ENCODE data around the gene ADAMTS13.

The ADAMTS13 gene

DNA sequence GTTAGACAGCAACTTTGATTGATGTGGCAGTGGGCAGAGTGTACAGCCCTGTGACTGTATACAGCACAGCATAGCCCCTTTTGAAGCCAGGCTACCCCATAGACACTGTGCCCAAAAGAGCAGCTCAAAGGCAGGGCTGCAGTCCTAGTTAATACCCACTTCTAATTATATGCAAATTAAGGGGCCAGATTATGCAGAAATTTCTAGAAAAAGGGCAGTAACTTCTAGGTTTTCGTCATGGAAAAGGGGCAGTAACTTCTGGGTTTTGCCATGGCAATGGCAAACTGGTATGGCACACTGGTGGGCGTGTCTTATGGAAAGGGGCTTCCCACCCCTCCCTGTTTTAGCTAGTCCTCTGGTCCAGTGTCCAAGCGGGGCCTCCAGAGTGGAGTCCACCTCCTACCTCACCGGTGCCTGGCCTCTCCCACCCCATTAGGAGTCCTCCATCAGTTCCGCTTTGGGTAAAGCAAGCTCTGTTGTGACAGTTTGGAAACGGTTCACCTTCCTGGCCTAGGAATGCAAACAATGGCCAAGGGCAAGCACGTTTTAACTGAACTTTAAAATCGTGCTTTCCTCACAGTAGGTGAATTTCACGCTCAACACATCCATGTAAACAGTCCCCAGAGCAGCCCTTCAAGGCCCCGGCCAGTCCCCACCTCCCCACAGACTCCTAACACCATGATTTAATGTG, 5.6 kb downstream of the ADAMTS13 start:
- DNase-seq = no peak

DNA sequence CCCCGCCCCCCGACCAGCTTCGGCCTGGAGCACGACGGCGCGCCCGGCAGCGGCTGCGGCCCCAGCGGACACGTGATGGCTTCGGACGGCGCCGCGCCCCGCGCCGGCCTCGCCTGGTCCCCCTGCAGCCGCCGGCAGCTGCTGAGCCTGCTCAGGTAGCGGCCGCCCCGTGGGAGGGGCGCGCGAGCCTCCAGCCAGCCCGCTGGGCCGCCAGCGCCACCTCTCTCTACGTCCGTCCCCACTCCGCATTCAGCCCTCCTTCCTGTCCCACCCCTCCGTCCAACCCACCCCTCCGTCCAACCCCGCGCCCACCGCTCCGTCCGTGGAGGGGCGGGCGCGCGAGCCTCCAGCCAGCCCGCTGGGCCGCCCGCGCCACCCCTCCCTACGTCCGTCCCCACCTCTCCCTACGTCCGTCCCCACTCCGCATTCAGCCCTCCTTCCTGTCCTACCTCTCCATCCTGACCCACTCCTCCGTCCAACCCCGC, 6.5 kb downstream of the ADAMTS13 start:
- DNase-seq = no peak

DNA sequence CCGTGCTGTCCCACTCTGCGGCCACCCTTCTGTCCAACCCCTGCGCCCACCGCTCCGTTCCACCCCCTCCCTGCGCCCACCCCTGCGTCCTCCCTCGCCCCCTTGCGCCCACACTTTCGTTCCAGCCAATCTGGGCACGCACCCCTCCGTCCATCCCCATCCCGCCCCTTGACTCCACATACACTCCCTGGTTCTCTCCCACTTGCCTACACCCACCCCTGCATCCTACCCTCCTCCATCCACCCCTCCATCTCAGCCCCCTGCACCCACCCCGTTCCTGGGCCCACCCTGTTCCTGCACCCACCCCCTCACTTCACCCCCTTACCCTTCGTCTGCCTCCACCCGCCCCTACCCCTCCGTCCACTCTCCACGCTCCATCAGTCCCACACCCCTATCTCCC, 7.0 kb downstream of the ADAMTS13 start:
- no peak for DNase-seq

DNA sequence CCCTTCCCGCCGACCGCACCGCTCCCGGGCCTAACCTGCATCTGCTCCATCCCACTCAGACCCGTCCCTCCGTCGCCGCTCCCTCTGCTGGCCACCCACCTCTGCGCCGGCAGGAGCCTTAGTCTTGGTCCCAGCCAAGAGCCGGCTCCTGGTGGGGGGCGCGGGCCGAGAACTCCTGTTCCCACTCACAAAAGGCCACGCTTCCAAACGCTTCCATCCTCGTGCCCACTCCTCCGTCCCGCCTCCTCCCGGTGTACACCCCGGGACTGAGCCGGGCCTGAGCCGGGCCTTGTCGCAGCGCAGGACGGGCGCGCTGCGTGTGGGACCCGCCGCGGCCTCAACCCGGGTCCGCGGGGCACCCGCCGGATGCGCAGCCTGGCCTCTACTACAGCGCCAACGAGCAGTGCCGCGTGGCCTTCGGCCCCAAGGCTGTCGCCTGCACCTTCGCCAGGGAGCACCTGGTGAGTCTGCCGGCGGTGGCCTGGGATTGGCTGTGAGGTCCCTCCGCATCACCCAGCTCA, 7.5 kb downstream of the ADAMTS13 start:
- DNase-seq = no peak

DNA sequence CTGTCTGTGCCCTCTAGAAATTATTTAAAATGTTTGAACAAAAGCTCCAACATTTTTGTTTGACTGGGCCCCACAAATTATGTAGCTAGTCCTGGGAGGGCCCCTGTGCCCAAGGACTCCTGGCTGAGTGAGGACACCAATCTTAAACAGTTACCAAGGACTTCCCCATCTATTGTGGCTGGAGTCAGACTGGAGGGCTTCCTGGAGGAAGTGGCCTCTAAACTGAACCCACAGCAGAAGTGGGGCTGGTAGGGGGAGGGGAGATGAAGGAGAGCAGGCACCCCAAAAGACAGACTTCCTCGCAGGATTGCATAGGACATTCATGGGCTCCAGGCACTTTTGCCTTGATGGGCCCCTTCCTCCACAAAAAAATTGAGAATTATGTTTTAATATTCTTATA, 8.1 kb downstream of the ADAMTS13 start:
- DNase-seq = no peak

DNA sequence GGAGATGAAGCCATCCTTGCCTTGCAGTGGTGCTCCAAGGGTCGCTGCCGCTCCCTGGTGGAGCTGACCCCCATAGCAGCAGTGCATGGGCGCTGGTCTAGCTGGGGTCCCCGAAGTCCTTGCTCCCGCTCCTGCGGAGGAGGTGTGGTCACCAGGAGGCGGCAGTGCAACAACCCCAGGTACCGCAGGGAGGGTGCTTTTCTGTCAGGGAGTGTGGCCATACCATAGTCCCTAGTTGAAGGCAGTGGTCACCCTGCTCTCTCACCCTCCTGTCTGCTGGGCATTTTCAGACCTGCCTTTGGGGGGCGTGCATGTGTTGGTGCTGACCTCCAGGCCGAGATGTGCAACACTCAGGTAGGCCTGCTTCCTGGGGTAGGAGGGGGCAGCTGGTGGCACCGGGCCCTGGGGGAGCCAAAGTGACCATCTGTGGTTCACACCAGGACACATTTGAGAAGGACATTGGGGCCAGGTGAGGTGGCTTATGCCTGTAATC, 11.2 kb downstream of the ADAMTS13 start:
- DNase-seq = no peak

DNA sequence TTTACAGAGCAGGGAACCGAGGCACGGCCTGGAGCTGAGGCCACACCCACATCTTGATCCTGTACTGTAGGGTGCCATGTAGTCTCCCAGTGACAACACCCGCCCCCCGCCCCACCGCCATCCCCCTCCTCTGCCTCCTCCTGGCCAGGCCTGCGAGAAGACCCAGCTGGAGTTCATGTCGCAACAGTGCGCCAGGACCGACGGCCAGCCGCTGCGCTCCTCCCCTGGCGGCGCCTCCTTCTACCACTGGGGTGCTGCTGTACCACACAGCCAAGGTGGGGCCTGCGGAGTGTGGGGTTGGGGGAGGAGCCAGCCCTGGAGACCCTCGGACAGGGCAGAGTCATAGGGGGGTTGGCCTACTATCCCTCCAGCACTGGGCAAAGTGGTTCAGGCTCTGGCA, 14.5 kb downstream of the ADAMTS13 start:
- DNase-seq = no peak

DNA sequence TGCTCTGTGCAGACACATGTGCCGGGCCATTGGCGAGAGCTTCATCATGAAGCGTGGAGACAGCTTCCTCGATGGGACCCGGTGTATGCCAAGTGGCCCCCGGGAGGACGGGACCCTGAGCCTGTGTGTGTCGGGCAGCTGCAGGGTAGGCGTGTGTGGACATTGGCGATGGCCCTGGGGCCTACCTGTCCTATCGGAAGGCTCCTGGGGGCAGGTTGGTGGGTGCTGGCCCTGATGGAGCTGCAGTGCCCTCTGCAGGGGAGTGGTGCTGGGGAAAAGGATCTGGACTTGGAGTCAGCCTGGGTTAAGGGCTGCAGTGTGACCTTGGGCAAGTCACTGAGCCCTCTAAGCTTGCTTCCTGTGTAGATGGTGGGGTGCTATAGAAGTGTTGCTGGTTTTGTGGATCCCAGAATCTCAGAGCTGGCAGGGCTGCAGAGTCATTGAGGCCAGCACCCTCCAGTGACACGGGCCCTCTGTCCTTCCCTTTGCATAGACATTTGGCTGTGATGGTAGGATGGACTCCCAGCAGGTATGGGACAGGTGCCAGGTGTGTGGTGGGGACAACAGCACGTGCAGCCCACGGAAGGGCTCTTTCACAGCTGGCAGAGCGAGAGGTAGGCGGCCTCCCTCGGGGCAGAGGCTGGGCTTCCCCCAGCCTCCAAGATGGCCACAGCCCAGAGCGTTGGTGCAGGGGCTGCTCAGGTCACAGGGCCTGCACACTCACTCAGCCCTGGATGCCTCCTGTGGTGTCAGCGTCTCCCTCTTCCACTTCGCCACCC, 15.8 kb downstream of the ADAMTS13 start:
- DNase-seq = no peak

DNA sequence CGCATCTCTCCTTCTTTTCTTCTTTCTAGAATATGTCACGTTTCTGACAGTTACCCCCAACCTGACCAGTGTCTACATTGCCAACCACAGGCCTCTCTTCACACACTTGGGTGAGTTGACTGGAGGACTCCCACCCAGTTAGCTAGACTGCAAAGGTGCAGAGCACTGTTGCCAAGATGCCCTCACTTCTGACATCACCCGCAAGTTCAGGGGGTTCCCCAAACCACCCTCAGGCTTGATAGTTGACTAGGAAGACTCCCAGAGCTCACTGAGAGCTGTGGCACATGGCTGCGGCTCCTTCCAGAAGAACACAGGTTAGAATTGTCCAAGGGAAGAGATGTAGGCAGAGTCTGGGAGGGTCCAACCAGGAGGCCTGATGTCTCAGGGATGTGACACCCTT, 17.2 kb downstream of the ADAMTS13 start:
- DNase-seq = no peak

DNA sequence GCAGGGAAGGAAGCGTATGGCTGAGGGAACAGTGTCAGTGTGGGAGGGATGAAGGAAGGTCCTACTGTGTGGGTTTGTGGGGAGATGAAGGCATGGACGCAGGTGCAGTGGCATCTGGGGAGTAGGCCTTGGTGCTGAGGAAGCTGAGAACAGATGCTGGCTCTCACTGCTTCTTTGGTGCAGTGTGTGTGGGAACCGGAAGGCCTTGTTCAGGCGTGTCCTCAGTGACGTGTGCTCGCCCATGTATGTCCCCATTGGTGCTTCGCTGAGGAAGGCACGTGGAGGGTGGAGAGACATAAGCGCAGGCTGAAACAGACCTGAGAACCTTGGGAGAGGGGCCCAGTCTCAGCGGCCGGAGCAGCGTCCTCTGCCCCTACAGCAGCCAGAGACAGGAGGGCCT, 18.7 kb downstream of the ADAMTS13 start:
- no peak for DNase-seq

DNA sequence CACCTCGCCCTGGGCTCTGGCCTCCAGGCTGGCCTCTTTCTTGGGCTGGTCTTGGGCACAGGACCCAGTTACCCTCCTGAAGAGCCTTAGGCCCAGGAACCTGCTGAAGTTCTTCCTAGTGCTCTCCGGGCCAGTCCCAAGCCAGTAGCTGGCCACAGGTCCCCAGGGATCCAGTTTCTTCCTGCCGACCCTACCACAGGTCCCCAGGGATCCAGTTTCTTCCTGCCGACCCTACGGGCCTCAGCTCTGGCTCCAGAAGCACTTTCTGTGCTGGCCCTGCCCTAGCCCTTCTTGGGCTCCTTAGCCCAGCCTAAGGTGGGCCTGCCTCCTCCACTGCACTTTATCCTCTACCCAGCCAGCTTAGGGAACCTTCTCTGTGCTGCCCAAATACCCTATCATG, 19.4 kb downstream of the ADAMTS13 start:
- no peak for DNase-seq

DNA sequence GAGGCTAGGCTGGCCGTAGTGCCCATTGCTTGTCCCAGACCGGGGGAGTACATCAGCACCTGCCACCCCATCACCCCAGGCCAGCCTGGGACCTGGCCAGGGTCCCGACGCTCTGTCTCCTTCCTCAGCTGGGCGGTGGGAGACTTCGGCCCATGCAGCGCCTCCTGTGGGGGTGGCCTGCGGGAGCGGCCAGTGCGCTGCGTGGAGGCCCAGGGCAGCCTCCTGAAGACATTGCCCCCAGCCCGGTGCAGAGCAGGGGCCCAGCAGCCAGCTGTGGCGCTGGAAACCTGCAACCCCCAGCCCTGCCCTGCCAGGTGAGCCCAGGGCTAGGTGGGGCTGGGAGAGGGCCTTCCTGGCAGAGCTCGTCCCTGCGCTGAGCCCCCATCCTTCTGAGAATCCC, 21.1 kb downstream of the ADAMTS13 start:
- DNase-seq = no peak

DNA sequence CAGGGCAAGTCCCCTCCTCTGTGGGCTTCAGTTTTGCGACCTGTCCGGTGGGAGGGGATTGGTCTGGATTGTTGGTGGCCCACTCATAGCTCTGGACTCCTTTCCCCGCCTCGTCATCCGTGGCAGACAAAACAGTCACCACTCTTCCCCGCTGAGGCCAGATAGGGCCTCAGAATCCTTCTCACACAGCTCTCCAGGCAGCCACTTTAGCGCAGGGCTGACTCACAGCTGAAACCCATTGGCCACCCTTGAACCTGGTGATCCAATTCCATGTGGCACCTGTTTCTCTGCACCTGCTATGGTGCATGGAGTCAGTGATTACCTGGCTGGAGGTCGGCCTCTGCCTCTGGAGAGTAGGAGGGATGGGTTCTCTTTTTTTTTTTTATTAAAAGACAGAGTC, 21.8 kb downstream of the ADAMTS13 start:
- DNase-seq = no peak

DNA sequence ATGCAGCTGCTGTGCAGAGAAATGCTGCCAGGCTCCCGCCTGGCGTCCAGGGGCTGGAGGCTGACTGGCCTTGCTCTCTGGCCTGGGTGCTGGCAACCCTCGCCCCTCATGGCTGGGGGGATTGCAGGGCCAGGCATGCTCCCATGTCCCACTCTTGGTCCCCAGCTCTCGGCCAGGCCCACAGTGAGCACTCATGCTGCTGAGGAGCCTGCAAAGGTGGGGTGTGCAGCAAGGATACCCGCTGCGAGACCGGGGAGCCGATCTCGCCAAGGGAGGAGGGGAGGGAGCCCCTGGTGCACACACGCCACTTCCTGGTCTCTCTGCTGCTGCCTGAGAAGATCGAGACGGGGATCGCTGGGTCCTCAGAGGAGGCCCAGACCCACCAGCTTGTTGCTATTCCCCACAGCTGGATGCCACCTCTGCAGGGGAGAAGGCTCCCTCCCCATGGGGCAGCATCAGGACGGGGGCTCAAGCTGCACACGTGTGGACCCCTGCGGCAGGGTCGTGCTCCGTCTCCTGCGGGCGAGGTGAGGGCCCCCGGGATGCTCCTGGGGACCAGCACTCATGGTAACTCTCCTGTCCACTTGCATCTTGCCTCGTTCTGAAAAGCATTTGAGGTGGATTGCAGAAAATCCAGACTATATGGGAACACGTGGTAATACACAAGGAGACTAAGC, 23.3 kb downstream of the ADAMTS13 start:
- DNase-seq = no peak

DNA sequence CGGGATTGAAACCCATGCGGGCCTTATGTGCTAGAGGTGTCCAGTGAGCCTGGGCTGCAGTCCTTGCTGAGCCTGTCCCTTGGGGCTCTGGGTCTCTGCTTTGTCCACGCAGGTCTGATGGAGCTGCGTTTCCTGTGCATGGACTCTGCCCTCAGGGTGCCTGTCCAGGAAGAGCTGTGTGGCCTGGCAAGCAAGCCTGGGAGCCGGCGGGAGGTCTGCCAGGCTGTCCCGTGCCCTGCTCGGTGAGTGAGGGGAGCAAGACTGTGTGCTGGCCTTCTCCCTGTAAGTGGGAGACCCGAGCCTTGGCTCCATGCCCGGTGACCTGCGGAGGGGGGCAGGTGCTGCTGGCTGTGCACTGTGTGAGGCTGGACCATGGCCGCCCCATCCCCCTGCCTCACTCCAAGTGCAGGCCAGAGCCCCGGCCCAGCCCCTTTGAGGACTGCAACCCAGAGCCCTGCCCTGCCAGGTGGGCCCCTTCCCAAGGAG, 26.4 kb downstream of the ADAMTS13 start:
- DNase-seq = no peak

DNA sequence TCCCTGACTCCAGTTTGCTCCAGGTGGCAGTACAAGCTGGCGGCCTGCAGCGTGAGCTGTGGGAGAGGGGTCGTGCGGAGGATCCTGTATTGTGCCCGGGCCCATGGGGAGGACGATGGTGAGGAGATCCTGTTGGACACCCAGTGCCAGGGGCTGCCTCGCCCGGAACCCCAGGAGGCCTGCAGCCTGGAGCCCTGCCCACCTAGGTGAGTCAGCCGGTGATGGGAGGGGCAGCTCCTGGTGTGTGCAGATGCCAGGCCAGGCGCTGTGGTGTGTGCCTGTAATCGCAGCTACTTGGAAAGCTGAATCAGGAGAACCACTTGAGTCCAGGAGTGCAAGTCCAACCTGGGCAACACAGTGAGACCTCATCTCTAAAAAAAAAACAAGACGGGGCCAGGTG, 27.6 kb downstream of the ADAMTS13 start:
- DNase-seq = peak; percentile 68

DNA sequence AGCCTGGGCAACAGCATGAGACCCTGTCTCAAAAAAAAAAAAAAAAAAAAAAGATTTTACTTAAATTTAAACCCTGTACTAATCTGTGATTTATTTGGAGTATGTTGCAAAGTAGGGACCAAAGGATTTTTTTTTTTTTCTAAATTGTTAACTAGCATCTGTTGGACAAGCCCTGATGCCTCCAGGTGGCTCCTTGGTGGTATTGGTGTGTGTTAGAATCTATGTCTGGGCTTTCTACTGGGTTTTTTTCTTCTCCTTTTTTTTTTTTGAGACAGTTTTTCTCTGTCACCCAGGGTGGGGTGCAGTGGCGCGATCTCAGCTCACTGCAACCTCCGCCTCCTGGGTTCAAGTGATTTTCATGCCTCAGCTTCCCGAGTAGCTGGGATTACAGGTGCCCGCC, 29.7 kb downstream of the ADAMTS13 start:
- peak; percentile 53 for DNase-seq

DNA sequence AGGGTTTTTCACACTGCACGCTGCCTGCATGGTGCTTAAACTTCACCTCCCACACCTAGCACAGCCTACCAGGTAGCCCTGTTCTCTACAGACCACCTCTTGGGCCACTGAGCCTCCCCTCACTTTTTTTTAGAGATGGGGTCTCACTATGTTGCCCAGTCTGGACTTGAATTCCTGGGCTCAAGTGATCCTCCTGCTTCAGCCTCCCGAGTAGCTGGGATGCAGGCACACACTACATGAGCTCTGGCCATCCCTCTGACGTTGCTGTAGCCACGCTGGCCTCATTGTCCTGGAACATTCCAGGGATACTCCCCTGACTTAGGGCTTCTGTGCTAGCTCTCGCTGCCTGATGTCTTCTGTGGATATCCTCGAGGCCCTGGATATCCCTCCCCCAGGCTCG, 30.4 kb downstream of the ADAMTS13 start:
- no peak for DNase-seq

DNA sequence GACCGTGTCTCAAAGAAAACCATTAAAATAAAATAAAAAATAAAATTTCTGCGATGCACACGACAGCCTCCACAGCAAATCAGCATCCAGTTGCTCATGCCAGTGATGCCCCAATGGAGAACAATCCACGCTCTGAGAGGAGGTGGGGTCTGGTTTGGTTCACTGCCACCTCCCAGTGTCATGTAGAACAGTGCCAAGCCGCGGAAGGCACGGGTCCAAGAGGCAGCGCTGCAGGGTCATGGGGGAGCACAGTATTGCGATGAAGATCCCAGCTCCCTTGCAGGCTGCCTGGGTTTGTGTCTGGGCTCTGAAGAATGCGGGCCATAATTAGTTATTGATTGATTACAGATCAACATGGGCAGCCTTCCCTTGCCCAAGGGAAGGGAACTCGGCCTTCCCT, 31.5 kb downstream of the ADAMTS13 start:
- DNase-seq = no peak

DNA sequence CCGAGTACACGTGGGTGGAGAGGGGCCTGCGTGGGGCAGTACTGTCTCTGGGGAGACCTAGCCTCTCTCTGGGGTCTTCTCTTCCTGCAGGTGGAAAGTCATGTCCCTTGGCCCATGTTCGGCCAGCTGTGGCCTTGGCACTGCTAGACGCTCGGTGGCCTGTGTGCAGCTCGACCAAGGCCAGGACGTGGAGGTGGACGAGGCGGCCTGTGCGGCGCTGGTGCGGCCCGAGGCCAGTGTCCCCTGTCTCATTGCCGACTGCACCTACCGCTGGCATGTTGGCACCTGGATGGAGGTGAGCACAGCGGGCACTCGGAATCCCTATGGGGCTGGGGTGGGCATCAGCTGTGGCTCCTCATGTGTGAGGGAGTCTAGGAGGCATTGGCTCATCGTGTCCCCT, 32.2 kb downstream of the ADAMTS13 start:
- DNase-seq = no peak

DNA sequence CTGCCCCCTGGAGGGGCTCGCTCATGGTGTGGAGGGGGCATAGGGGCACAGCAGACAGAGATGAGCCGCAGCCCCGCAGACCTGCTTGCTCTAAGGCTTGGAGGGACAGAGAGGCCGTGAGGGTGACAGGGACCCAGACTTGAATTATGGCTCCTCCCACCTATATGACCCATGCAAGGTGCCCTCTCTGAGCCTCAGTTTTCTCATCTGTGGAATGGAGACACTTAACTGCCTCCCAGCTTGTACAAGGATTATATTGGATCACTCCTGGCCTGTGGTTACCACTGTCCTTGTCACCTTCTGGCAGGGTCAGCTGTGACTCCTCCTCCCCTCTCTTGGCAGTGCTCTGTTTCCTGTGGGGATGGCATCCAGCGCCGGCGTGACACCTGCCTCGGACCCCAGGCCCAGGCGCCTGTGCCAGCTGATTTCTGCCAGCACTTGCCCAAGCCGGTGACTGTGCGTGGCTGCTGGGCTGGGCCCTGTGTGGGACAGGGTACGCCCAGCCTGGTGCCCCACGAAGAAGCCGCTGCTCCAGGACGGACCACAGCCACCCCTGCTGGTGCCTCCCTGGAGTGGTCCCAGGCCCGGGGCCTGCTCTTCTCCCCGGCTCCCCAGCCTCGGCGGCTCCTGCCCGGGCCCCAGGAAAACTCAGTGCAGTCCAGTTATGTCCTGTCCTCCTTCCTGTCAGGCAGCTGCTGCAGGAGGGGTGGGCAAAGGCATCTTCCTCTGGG, 32.9 kb downstream of the ADAMTS13 start:
- no peak for DNase-seq

DNA sequence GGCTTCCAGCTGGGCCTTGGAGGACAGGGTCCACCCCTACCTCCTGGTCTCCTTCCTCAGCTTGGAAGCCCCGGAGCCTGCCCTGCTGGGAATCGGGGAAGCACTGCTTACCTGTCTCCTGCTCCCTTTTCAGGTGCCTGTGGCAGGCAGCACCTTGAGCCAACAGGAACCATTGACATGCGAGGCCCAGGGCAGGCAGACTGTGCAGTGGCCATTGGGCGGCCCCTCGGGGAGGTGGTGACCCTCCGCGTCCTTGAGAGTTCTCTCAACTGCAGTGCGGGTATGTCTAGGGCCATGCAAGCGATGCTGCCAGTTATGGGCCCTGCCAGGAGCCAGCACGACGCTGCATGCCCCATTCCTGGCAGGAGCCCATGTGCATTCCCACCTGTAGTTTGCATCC, 33.8 kb downstream of the ADAMTS13 start:
- no peak for DNase-seq

DNA sequence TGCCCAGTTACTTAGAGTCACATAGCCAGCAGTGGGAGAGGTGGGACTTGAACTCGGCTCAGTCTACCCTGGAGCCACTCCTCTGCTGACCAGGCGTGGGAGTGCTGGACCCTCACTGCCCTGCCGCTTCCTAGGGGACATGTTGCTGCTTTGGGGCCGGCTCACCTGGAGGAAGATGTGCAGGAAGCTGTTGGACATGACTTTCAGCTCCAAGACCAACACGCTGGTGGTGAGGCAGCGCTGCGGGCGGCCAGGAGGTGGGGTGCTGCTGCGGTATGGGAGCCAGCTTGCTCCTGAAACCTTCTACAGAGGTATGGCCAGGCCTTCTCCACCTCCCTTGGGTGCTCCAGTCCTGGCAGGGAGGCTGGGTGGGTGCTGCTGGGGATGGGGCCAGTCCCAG, 34.2 kb downstream of the ADAMTS13 start:
- no peak for DNase-seq
